CMK (cell line): ENCODE results near the gene MZB1.
"Not testable (repeated sequence)": the region's sequence is repeated elsewhere in the genome, so short reads cannot be mapped to it uniquely, and the experiment has no call there.

ENCODE experiments used
- DNase-seq: peaks from one replicate; pipeline ENCODE4 v3.0.0-alpha.2; 2010; ENCODE audit warnings: low read depth

Gene MZB1

GRCh38 chr5:139374909-139375308, 14.8 kb downstream of the MZB1 start:
- no peak for DNase-seq

GRCh38 chr5:139371482-139372435, 18.0 kb downstream of the MZB1 start:
- no peak for DNase-seq

DNA sequence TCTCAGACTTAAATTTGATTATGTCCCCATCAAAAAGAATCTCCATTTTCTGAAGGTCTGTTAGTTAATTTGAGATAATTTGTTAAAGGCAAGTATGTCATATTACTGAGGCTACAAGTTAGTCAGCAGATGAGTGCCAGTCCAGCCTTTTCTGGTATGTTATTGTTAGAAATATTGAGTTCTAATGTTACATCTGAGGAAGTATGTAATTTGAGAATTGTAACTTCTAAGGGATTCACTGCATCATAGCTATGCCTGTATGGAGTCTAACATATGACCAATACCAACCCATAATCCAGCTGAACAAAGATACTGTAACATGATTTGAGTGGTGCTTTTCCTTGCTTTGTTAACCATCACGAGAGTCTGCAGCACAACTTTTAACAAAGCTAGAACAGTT, 20.5 kb downstream of the MZB1 start:
- DNase-seq, result no peak

- DNase-seq, result no peak
Measured at GRCh38 chr5:139368613-139369012, 21.1 kb downstream of the MZB1 start.

DNA sequence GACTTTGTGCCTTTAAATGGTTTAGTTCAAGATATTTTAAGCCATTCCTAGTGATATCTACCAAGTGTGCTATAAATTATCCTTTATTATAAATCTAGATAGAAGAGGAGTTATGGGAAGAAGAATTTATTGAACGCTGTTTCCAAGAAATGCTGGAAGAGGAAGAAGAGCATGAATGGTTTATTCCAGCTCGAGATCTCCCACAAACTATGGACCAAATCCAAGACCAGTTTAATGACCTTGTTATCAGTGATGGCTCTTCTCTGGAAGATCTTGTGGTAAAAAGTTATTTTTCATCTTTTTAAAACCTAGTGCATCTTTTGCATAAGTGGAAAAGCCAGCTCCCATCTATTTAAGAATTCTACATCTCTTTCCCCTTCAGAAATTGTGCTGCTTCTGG, 25.2 kb downstream of the MZB1 start:
- no peak for DNase-seq

DNA sequence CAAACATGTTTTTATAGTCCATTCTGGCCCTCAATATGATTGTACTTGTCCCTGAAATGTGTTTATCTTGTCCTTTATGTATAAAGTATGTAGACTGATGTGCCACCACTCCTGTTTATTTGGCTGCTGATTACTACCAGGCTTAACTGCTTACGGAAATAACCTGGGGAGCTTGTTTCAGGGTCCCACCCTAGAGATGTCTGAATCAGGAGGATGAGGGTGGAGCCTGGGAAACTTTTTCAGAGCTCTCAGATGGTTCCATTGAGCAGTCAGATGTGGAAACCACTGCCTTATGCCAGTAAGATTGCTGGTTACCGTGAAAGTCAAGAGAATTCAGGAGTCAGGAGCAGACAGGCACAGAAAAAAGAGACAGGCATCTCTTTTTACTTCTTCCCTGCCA, 25.8 kb downstream of the MZB1 start:
- DNase-seq, result no peak

GRCh38 chr5:139361835-139362429, 27.8 kb downstream of the MZB1 start:
- DNase-seq, result no peak

DNA sequence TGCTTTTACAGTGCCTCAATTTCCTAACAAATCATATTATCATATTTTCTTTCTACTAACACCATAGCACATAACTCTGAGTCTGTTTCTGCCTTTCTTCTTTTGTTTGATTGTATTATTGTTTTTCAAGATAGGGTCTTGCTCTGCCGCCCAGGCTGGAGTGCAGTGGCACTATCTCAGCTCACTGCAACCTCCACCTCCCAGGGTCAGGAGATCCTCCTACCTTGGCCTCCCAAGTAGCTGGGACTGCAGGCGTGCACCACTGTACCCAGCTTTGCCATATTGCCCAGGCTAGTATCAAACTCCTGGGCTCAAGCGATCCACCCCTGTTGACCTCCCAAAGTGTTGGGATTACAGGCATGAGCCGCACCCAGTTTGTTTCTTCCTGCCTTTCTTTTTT, 29.3 kb downstream of the MZB1 start:
- no peak for DNase-seq

DNA sequence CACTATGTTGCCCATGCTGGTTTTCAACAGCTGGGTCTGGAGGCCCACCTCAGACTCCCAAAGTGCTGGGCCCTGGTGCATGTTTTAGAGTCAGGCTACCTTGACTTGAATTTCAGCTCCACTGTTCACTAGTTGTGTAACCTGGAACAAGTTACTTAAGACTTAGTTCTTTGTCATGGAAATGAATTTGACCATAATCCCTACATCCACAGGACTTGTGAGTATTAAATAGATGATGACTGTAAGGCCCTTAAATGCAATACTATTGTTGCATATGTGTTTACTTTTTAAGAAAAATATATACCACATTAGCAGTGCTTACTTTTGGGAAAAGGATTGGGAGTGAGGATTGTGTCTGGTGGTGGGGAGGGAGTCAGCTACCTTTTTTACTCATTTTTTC, 31.6 kb downstream of the MZB1 start:
- DNase-seq, result no peak

DNA sequence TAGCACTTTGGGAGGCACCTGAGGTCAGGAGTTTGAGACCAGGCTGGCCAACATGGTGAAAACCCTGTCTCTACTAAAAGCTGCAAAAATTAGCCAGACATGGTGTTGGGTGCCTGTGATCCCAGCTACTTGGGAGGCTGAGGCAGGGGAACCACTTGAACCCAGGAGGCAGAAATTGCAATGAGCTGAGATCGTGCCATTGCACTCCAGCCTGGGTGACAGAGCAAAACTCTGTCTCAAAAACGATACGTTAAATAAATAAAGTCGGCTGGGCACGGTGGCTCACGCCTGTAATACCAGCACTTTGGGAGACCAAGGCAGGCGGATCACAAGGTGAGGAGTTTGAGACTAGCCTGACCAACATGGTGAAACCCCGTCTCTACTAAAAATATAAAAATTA, 33.8 kb downstream of the MZB1 start:
- not testable (repeated sequence) for DNase-seq

- DNase-seq, result no peak
Measured at GRCh38 chr5:139354186-139354585, 35.5 kb downstream of the MZB1 start.

- DNase-seq, result not testable (repeated sequence)
Measured at GRCh38 chr5:139347863-139348262, 41.9 kb downstream of the MZB1 start.

- DNase-seq, result not testable (repeated sequence)
Measured at GRCh38 chr5:139345442-139345841, 44.3 kb downstream of the MZB1 start.

DNA sequence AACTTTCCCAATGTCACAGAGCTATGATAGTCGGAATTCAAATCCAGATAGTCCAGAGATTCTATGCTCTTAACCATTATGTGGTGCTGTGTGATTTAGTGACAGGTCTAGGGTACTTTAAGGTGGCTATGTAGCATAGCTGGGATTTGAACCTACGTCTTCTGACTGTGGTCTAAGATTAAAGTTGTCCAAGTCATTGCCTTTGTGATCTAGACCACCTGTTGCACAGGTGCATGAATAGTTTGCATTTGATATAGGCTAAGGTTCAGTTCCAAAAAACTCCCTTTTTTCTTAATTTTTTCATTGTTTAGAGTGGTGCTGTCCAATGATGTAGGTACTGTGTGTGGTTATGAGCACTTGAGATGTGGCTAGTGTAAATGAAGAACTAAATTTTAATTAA, 45.5 kb downstream of the MZB1 start:
- no peak for DNase-seq

DNA sequence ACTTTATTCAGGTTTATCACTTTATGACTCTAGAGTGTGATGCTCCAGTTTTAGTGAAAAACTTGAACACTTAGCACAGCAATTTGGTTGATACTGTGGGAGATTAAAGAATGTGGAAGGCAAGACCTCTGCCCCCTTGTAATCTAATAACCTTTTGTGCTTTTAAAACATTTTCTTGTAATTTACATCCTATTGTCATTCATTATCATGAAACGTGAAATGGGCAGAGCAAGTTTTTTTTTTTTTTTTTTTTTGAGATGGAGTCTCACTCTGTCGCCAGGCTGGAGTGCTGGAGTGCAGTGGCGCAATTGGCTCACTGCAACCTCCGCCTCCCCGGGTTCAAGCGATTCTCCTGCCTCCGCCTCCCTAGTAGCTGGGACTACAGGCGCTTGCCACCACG, 46.2 kb downstream of the MZB1 start:
- no peak for DNase-seq

DNA sequence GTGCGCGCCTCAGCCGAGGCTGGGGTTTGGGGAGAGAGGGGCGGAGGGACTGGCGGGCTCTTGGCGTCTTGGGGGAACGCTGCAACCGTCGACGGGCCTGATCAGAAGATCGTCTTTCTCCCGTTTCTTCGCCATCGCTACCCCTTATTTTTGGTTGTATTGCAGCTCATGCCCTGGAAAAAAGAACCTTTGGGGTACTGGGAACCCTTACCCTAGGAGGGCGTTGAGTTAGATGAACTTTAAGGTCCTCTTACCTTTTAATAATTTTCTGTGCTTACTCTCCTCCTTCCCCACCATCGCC, 47.3 kb downstream of the MZB1 start:
- no peak for DNase-seq

- peak; percentile 92 for DNase-seq
Measured at GRCh38 chr5:139341689-139342422, 47.9 kb downstream of the MZB1 start, which contains the start of gene PAIP2. Gene PAIP2 (plus strand): TSS chr5:139341854. CDS start chr5:139363785, 21,931 bp downstream.

DNA sequence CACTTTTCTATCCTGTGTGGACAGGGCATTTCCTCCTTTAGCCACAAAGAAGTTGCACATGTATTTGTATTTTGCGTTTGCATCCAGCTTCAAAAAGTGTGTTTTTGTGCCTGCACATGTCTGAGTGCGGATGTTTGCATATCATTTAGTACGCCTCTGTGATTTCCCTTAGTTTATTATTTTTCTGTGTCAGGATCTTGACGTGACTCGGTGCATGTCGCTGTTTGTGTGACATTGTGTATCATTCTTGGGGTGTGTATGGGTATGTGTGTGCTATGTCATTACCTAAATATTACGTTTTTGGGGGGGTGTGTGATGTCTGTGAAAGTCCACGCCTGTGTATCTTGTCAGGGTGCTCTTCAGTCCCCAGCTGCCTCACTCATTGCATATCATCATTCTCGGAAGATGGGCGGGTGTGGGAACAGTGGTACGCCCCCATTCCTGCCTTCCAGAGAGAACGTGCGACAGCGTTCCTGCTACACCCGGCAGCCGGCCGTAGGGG, 48.5 kb downstream of the MZB1 start:
- no peak for DNase-seq

DNA sequence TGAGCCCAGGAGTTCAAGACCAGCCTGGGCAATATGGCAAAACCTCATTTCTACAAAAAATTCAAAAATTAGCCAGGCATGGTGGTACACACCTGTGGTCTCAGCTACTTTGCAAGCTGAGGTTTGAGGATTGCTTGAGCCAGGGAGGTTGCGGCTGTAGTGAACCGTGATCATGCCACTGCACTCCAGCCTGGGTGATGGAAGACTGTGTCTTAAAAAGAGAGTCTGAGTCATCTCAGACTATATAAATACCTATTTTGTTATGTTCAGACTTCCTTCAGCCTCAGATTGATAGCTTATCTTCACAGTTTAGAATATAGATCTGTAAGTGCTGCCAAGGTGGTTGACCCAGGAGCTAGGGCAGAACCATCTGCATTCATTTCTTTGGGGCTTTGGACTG, 49.7 kb downstream of the MZB1 start:
- DNase-seq, result no peak
